ENCODE results near the gene CNNM3. TPM values are rescaled to one million over a fixed set of nuclear protein-coding genes. Genes with fewer than 3 reads are reported as not detected.

CNNM3 gene
- polyA plus RNA-seq, 6 donors from 2014 or later = 4.3 to 16.3 (median 6.1) TPM

DNA sequence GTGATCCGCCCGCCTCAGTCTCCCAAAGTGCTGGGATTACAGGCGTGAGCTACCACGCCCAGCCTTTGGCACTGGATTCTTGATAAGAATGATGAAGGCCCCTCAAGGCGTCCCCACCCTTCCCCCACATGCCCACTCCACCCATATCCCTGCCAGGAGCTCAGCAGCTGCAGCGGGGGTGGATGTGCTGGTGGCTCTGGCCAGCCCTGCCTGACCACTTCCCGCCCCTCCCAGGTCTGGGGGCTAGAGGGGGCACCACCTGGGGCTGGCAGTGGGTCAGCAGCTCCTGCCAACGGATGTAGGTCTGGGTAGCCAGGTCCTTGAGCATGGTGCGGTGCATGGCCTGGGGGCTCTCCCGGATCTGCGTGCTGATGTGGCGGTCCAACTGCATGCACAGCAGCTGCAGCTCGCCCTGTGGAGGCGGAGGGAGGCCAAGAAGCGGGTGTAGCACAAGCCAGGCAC lies 61.6 kb downstream of the CNNM3 start:
- no peak for ATAC-seq (ENCODE audit: low read depth in 2 of 2)
- Mint-ChIP-seq H3K36me3 (no peaks in the 10 kb centered on the region), H3K4me1 (peaks cover 13 to 27% (median 19%) of the 10 kb centered on the region in 3 donors), H3K9me3 (no peaks in the 10 kb centered on the region), H3K27ac (no peak overlapping the region), H3K27me3 (peaks cover 9 to 50% (median 9%) of the 10 kb centered on the region in 3 donors), H3K4me3 (no peak overlapping the region)
- no peak for DNase-seq

DNA sequence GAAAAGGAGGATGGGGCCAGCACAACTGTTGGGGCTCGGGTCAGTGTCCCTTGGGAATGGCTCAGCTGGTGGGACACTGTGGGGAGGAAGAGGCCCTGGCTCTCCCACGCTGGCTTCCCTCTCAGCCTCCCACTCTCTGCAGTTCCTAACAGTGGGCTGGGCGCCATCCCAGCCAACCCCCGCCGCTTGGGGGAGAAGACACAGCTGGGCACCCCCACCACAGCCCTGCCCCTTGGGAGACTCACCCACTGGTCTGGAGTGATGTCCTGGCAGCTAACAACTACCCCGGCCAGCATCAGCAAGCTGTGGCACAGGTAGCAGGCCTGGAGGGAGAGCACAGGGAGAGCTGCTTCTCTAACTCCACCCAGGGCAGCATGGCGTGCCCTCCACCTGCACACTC lies 62.1 kb downstream of the CNNM3 start:
- no peak overlapping the region for H3K27ac Mint-ChIP-seq
- H3K27me3 Mint-ChIP-seq = peaks cover 9 to 50% (median 9%) of the 10 kb centered on the region in 3 donors
- DNase-seq (no peak), ATAC-seq (ENCODE audit: low read depth in 2 of 2) (no peak)
- H3K4me1 Mint-ChIP-seq = peaks cover 13 to 27% (median 19%) of the 10 kb centered on the region in 3 donors
- H3K9me3 Mint-ChIP-seq = no peaks in the 10 kb centered on the region
- H3K4me3 Mint-ChIP-seq = no peak overlapping the region
- H3K36me3 Mint-ChIP-seq = no peaks in the 10 kb centered on the region

DNA sequence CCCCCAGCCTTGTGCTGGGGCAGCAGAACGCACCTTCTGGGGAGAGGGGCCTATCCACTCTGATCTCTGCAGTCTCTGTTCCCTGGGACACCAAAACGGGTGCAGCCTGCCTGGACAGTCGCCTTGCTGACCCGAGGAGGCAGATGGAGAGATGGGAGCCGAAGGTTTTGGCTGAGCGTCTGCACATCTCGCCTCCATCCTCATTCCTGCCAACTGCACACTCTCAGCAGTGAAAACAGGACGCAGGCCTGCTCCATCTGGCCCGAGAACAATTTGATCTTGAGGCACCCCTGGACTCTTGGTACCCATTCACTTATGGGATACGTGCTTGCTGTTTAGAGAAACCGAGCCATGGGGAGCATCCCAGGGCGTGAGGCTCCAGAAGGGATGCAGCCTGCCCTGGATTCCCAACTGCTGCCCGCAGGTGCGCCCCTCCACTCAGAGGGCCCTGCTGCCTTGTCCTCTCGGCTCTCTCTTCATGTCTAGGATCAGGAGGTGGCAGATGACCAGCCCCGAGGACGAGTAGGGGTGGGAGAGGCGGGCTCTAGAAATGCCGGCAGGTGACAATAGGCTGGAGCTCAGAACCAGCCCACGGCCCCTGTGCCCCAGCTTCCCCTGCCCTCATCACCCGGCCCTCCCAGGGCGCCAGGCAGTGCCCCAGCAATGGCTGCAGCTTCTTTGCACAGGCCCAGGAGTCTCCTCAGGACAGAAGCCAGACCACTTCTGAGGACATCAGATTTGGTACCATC lies 62.9 kb downstream of the CNNM3 start:
- no peak for DNase-seq
- H3K27ac Mint-ChIP-seq = peak overlapping the region in 1 of 6 donors; percentile 14
- no peak overlapping the region for H3K4me3 Mint-ChIP-seq
- H3K9me3 Mint-ChIP-seq = no peaks in the 10 kb centered on the region
- peaks cover 13 to 19% (median 18%) of the 10 kb centered on the region in 3 donors for H3K4me1 Mint-ChIP-seq
- H3K27me3 Mint-ChIP-seq = peaks cover 9 to 50% (median 9%) of the 10 kb centered on the region in 3 donors
- ATAC-seq (ENCODE audit: low read depth in 2 of 2) = no peak
- H3K36me3 Mint-ChIP-seq = no peaks in the 10 kb centered on the region

DNA sequence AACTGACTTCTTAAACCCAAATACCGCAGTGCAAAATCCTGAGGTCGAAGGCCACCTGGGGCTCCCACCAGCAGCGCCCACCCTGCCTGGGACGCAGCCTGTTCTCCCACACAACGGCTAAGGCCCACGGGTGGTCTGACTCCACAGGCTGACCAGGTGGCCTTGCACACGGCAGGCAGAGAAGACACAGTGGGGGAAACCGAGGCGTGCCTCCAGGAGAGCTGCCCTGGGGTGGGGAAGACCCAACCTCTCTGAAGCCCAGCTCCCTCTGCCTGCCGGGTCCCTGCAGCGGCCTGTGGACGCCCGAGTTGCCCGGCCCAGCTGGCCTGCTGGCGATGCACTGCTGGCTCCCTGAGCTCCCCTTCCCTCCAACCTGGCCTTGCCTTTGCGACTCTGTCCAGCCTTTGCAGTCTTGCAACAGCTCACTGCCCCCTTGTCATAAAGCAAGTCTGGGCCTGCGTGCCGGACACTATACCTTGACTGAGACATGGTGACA lies 63.5 kb downstream of the CNNM3 start:
- Mint-ChIP-seq H3K27ac (no peak overlapping the region), H3K4me3 (no peak overlapping the region)

DNA sequence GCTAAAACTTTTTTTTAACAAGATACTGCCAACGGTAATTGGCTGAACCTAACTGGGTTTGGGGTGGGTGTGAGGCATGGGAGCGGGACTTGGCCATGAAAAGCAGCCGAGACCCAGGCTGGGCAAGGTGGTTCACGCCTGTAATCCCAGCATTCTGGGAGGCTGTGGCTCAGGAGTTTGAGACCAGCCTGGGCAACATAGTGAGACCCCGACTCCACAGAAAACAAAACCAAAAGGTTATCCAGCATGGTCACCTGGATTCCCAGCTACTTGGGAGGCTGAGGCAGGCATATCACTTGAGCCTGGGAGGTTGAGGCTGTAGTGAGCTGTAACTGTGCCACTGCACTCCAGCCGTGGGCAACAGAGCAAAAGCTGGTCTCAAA lies 64.8 kb downstream of the CNNM3 start:
- DNase-seq (no peak), ATAC-seq (ENCODE audit: low read depth in 2 of 2) (no peak)
- no peak overlapping the region for H3K4me3 Mint-ChIP-seq
- no peak overlapping the region for H3K27ac Mint-ChIP-seq
- H3K27me3 Mint-ChIP-seq = peaks cover 4 to 50% (median 9%) of the 10 kb centered on the region in 3 donors
- H3K9me3 Mint-ChIP-seq = no peaks in the 10 kb centered on the region
- H3K4me1 Mint-ChIP-seq = peaks cover 0 to under 1% (median 0%) of the 10 kb centered on the region in 3 donors
- H3K36me3 Mint-ChIP-seq = no peaks in the 10 kb centered on the region

More for the DNA sequence above, 63.5 kb downstream of the CNNM3 start:
- DNase-seq (no peak), ATAC-seq (ENCODE audit: low read depth in 2 of 2) (no peak)
- Mint-ChIP-seq H3K36me3 (no peaks in the 10 kb centered on the region), H3K27me3 (peaks cover 4 to 53% (median 9%) of the 10 kb centered on the region in 3 donors), H3K9me3 (no peaks in the 10 kb centered on the region), H3K4me1 (peaks cover 7 to 13% (median 12%) of the 10 kb centered on the region in 3 donors)

DNA sequence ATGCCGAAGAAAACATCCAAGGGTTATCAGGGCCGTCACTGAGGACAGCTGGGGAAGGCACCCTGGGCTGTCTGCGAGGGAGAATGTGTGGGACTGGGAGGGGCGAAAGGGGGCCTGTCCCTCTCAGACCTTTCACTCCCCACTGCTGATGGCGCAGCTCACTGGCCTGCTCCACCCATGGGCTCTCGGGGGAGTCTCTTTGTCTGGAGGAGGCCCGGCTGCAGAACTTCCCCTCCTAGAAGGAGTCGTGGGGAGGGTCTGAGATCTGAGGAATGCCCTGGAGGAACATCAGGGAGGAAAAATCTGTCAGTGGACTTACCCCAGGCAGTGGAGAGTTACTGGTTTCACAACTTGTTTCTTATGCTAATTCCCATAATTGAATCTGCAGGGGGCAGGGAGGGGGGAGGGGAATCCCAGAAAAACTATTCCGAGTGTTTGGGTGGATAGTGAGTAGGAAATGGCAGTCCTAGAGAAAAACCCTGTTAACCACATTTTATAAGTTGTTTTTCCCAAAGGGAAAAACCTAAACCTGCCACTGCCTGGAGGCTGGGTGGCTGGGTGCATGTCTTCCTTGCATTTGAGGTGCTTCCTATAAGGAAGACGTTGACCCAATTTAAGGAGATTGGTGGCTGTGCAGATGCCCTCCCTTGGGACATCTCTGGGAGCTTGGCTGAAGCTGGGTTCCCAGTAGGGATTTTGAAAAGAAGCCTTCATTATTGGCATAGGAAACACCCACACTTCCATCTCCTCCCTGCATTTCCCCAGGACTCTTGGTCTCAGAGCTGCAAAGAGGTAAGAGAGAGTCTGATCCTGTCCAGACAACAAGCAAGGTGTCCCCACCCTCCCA lies 65.5 kb downstream of the CNNM3 start:
- H3K27me3 Mint-ChIP-seq = peaks cover 4 to 44% (median 9%) of the 10 kb centered on the region in 3 donors
- H3K36me3 Mint-ChIP-seq = no peaks in the 10 kb centered on the region
- no peaks in the 10 kb centered on the region for H3K9me3 Mint-ChIP-seq
- ATAC-seq (ENCODE audit: low read depth in 2 of 2) (no peak), DNase-seq (no peak)
- H3K27ac Mint-ChIP-seq = peak overlapping the region in 1 of 6 donors; percentile 49
- H3K4me1 Mint-ChIP-seq = peaks cover 0 to 3% (median 0%) of the 10 kb centered on the region in 3 donors
- H3K4me3 Mint-ChIP-seq = no peak overlapping the region

DNA sequence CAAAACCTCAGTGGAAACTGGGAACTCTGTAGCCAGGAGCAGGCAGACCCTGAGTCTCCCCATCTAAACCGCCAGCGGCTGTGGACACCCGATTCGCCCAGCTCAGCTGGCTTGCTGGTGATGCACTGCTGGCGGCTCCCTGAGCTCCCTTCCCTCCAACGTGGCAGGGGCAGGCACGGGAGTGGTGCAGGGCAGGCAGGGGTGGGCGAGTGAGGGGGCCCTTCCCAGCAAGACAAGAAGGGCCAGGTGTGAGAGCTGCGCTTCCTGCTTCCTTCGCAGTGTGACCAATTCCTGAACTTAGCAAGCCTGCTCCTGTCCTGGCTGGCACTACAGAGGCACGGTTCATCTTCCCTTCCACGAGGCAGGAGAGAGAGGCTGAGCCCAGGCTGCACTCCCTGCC lies 66.2 kb downstream of the CNNM3 start:
- H3K27me3 Mint-ChIP-seq = peaks cover 4 to 42% (median 9%) of the 10 kb centered on the region in 3 donors
- DNase-seq = no peak
- peaks cover 1 to 5% (median 2%) of the 10 kb centered on the region in 3 donors for H3K4me1 Mint-ChIP-seq
- ATAC-seq (ENCODE audit: low read depth in 2 of 2) = no peak
- H3K27ac Mint-ChIP-seq = no peak overlapping the region
- no peak overlapping the region for H3K4me3 Mint-ChIP-seq
- no peaks in the 10 kb centered on the region for H3K9me3 Mint-ChIP-seq
- no peaks in the 10 kb centered on the region for H3K36me3 Mint-ChIP-seq

DNA sequence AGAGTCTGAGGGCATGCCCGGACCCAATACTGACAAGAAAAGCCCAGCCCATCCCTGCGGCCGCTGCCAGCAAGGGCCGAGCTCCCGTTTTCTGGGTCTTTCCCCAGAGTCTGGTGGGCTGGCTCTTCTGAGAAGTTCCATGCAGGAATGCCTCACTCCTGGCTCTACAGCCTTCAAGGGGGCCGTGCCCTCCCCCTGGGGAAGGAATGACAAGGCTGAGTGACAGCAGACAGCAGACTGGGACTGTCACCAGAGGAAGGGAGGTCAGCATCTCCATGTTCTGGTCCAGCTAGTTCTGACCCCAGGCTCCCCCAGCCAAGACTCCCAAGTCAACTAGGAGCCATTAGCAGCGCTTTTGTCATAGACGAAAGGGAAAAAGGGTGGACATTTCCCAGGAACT lies 66.8 kb downstream of the CNNM3 start:
- H3K27ac Mint-ChIP-seq = no peak overlapping the region
- no peak overlapping the region for H3K4me3 Mint-ChIP-seq
- no peaks in the 10 kb centered on the region for H3K9me3 Mint-ChIP-seq
- peaks cover 4 to 37% (median 9%) of the 10 kb centered on the region in 3 donors for H3K27me3 Mint-ChIP-seq
- peaks cover 8 to 9% (median 9%) of the 10 kb centered on the region in 3 donors for H3K4me1 Mint-ChIP-seq
- DNase-seq = no peak
- ATAC-seq (ENCODE audit: low read depth in 2 of 2) = no peak
- H3K36me3 Mint-ChIP-seq = no peaks in the 10 kb centered on the region

DNA sequence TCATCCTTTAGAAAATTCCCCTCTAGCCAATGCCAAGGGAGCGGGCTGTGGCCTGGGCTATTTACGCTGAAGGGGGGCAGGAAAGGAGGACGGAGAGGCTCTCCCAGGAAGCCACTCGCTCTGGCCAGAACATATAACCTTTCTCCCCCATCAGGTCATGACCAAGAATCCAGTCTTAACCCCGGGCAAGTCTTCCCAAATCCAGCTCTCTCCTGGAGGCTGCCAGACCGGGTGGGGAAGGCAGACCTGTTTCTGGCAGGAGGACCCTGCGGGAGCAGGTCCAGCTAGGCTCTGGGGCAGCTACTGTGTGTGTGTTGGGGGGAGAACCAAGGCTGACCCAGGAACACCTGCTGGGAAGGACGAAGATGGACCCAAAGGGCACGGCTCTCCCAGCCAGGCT lies 67.2 kb downstream of the CNNM3 start:
- no peak for ATAC-seq (ENCODE audit: low read depth in 2 of 2)
- Mint-ChIP-seq H3K36me3 (no peaks in the 10 kb centered on the region), H3K4me3 (no peak overlapping the region), H3K27ac (no peak overlapping the region), H3K4me1 (peaks cover 12 to 13% (median 13%) of the 10 kb centered on the region in 3 donors), H3K9me3 (no peaks in the 10 kb centered on the region), H3K27me3 (peaks cover 4 to 37% (median 9%) of the 10 kb centered on the region in 3 donors)
- DNase-seq = no peak

Other genes with a start within 250 kb of the CNNM3 start
- gene KANSL3, start 178.0 kb upstream of the CNNM3 start, polyA plus RNA-seq (ENCODE audit: low read depth in 6 of 6) = 10 to 100 TPM in 1 of 6 donors, 1 to 10 TPM in 5; 1.1 to 15.6 (median 8.0) TPM
- not detected for gene FER1L5, start 173.5 kb upstream of the CNNM3 start, polyA plus RNA-seq (ENCODE audit: low read depth in 6 of 6)
- gene LMAN2L, start 76.2 kb upstream of the CNNM3 start, polyA plus RNA-seq (ENCODE audit: low read depth in 6 of 6) = 10 to 100 TPM in 5 of 6 donors, 1 to 10 TPM in 1; 9.3 to 18.9 (median 16.8) TPM
- 1 to 10 TPM in 5 of 6 donors, not detected in 1; 3.3 to 9.4 (median 6.3) TPM for gene CNNM4, start 55.4 kb upstream of the CNNM3 start, polyA plus RNA-seq (ENCODE audit: low read depth in 6 of 6)
- 1 to 10 TPM in 3 of 6 donors, under 1 TPM in 1, not detected in 2; 0.44 to 1.4 (median 1.1) TPM for gene ANKRD23, start 27.8 kb downstream of the CNNM3 start, polyA plus RNA-seq (ENCODE audit: low read depth in 6 of 6)
- gene ANKRD39, start 41.7 kb downstream of the CNNM3 start, polyA plus RNA-seq (ENCODE audit: low read depth in 6 of 6) = 10 to 100 TPM in 5 of 6 donors, 1 to 10 TPM in 1; 7.3 to 22.8 (median 20.0) TPM
- under 1 TPM in 1 of 6 donors, not detected in 5; 0.82 TPM for gene SEMA4C, start 53.8 kb downstream of the CNNM3 start, polyA plus RNA-seq (ENCODE audit: low read depth in 6 of 6)
- not detected for gene FAM178B, start 170.3 kb downstream of the CNNM3 start, polyA plus RNA-seq (ENCODE audit: low read depth in 6 of 6)

Data from naive B cell (primary cell).